H1 (cell line): ENCODE measurements around the gene RPS6KA5. TPM values are rescaled to one million over a fixed set of nuclear protein-coding genes. Genes with fewer than 3 reads are reported as not detected.

ENCODE experiments used
- CTCF ChIA-PET: fragments of 300-600 bp; sonication (Branson Sonifier 250); formaldehyde crosslinking; loops from one replicate; lab custom pipeline; 2021; ENCODE audit not compliant: partially characterized antibody; lab: Charles Lee
- POLR2A ChIA-PET: fragments of 300-600 bp; sonication (Branson Sonifier 250); formaldehyde crosslinking; loops from one replicate; lab custom pipeline; 2021; ENCODE audit warnings: inconsistent platforms; ENCODE audit not compliant: partially characterized antibody; lab: Charles Lee
- DNase-seq, 2 experiments: peaks; one replicate each; pipeline versions ENCODE4 v3.0.0 to v3.0.0-alpha.2; 2010 to 2022; ENCODE audit warnings: low spot score in 2 of 2, low read depth in 1 of 2, mixed read lengths in 1 of 2
- FAIRE-seq: peaks from 2 replicates; lab custom pipeline; 2011; peaks lifted over from hg19 to GRCh38; lab: Jason Lieb, UNC
- H2AFZ ChIP-seq: 2 replicates; pipeline ENCODE4 v1.8.1; 2012; ENCODE audit warnings: low read length, inconsistent platforms
- H2AK5ac ChIP-seq: 2 replicates; pipeline ENCODE4 v1.6.1; 2013; ENCODE audit warnings: low read depth, low read length
- H2BK120ac ChIP-seq: replicated peaks from 2 replicates; pipeline ENCODE3; 2013; ENCODE audit warnings: low read depth, low read length, inconsistent platforms
- H2BK12ac ChIP-seq: 2 replicates; pipeline ENCODE4 v1.6.1; 2013; ENCODE audit warnings: low read depth, low read length
- H2BK15ac ChIP-seq: 2 replicates; pipeline ENCODE4 v1.6.1; 2013; ENCODE audit warnings: low read length
- H2BK20ac ChIP-seq: 2 replicates; pipeline ENCODE4 v1.6.1; 2013; ENCODE audit warnings: low read length
- H2BK5ac ChIP-seq: 2 replicates; pipeline ENCODE4 v1.6.1; 2013; ENCODE audit warnings: low read depth, low read length
- H3K14ac ChIP-seq: 2 replicates; pipeline ENCODE4 v1.6.1; 2013; ENCODE audit warnings: inconsistent platforms; ENCODE audit not compliant: insufficient read length
- H3K18ac ChIP-seq: 2 replicates; pipeline ENCODE4 v1.6.1; 2013; ENCODE audit warnings: low read length; ENCODE audit errors: extremely low read depth
- H3K23ac ChIP-seq: 2 replicates; pipeline ENCODE4 v1.6.1; 2013; ENCODE audit warnings: inconsistent platforms; ENCODE audit not compliant: insufficient read length
- H3K23me2 ChIP-seq: 2 replicates; pipeline ENCODE4 v1.6.1; 2013; ENCODE audit warnings: low read depth, low read length
- H3K27ac ChIP-seq: 2 replicates; pipeline ENCODE4 v1.6.1; 2011; ENCODE audit warnings: low read depth, low read length, inconsistent platforms
- H3K27me3 ChIP-seq, 4 experiments: replicated peaks in 1 of 4; 1 replicate in 1 of 4; 2 replicates in 3 of 4; pipeline versions ENCODE4 v1.6.1 to v1.8.1; 2011 to 2013; ENCODE audit warnings: low read length in 3 of 4, mild to moderate bottlenecking in 3 of 4, inconsistent platforms in 2 of 4, mixed read lengths in 2 of 4, moderate library complexity in 1 of 4; ENCODE audit not compliant: control insufficient read depth in 3 of 4, insufficient read depth in 3 of 4; ENCODE audit errors: extremely low read depth in 1 of 4
- H3K36me3 ChIP-seq, 4 experiments: 2 replicates each; pipeline versions ENCODE4 v1.6.1 to v1.8.1; 2011 to 2013; ENCODE audit warnings: mild to moderate bottlenecking in 4 of 4, low read length in 3 of 4, moderate library complexity in 2 of 4, control low read depth in 1 of 4, inconsistent platforms in 1 of 4; ENCODE audit not compliant: insufficient read depth in 4 of 4, control insufficient read depth in 2 of 4
- H3K4ac ChIP-seq: replicated peaks from 2 replicates; pipeline ENCODE3; 2013; ENCODE audit warnings: low read length, low read depth, mixed read lengths, inconsistent platforms; ENCODE audit not compliant: insufficient read length
- H3K4me1 ChIP-seq, 4 experiments: replicated peaks in 1 of 4; 1 replicate in 1 of 4; 2 replicates in 3 of 4; pipeline versions ENCODE4 v1.6.1 to v1.8.1; 2011 to 2013; ENCODE audit warnings: low read length in 3 of 4, inconsistent platforms in 2 of 4, mixed read lengths in 1 of 4; ENCODE audit not compliant: insufficient read depth in 4 of 4, control insufficient read depth in 3 of 4
- H3K4me2 ChIP-seq, 2 experiments: 2 replicates each; pipeline versions ENCODE4 v1.6.1 to v1.8.1; 2011 to 2013; ENCODE audit warnings: low read depth in 2 of 2, low read length in 2 of 2, control low read depth in 1 of 2, inconsistent platforms in 1 of 2, mild to moderate bottlenecking in 1 of 2; ENCODE audit not compliant: insufficient read depth in 1 of 2
- H3K4me3 ChIP-seq, 4 experiments: fragments of 200-600, 300-600 bp in 1 of 4; sonication (generic), shearing (Covaris generic), sonication (Bioruptor Twin) in 1 of 4; 2 replicates each; pipeline versions ENCODE4 v1.5.1 to v1.8.1; 2011 to 2016; ENCODE audit warnings: low read length in 4 of 4, low read depth in 3 of 4, control low read depth in 2 of 4, inconsistent platforms in 2 of 4, mild to moderate bottlenecking in 2 of 4, mixed read lengths in 1 of 4, moderate library complexity in 1 of 4; ENCODE audit not compliant: insufficient read depth in 2 of 4; ENCODE audit errors: extremely low read depth in 1 of 4
- H3K56ac ChIP-seq: replicated peaks from 2 replicates; pipeline ENCODE3; 2013; ENCODE audit warnings: low read depth, mild to moderate bottlenecking, mixed read lengths, low read length, inconsistent platforms; ENCODE audit not compliant: insufficient read length
- H3K79me1 ChIP-seq: 2 replicates; pipeline ENCODE4 v1.6.1; 2013; ENCODE audit warnings: low read depth, low read length, control low read depth
- H3K79me2 ChIP-seq, 2 experiments: 2 replicates each; pipeline versions ENCODE4 v1.6.1 to v1.8.1; 2012 to 2013; ENCODE audit warnings: low read length in 2 of 2, mild to moderate bottlenecking in 2 of 2, inconsistent platforms in 1 of 2; ENCODE audit not compliant: insufficient read depth in 2 of 2, control insufficient read depth in 1 of 2
- H3K9ac ChIP-seq, 4 experiments: replicated peaks in 1 of 4; 1 replicate in 1 of 4; 2 replicates in 3 of 4; pipeline versions ENCODE4 v1.6.1 to v1.8.1; 2011 to 2013; ENCODE audit warnings: low read depth in 3 of 4, low read length in 3 of 4, control low read depth in 2 of 4, mild to moderate bottlenecking in 2 of 4, moderate library complexity in 2 of 4, inconsistent platforms in 1 of 4; ENCODE audit errors: extremely low read depth in 1 of 4
- H3K9me3 ChIP-seq, 2 experiments: 2 replicates each; pipeline versions ENCODE4 v1.6.1 to v1.8.1; 2012 to 2013; ENCODE audit warnings: mild to moderate bottlenecking in 2 of 2, moderate library complexity in 2 of 2, control low read depth in 1 of 2, inconsistent platforms in 1 of 2, low read depth in 1 of 2, low read length in 1 of 2, mixed read lengths in 1 of 2; ENCODE audit not compliant: insufficient read depth in 2 of 2
- H4K20me1 ChIP-seq, 2 experiments: replicated peaks in 1 of 2; 2 replicates each; pipeline versions ENCODE3 to v1.8.1; 2011 to 2013; ENCODE audit warnings: inconsistent platforms in 2 of 2, low read length in 2 of 2, mild to moderate bottlenecking in 1 of 2; ENCODE audit not compliant: insufficient read depth in 2 of 2, control insufficient read depth in 1 of 2
- H4K5ac ChIP-seq: 2 replicates; pipeline ENCODE4 v1.6.1; 2013; ENCODE audit warnings: low read length, low read depth, mixed read lengths, inconsistent platforms; ENCODE audit not compliant: insufficient read length
- H4K8ac ChIP-seq: 2 replicates; pipeline ENCODE4 v1.8.0; 2013; ENCODE audit warnings: mild to moderate bottlenecking, moderate library complexity, low read length, inconsistent platforms; ENCODE audit not compliant: insufficient read depth; ENCODE audit errors: extremely low read depth
- H4K91ac ChIP-seq: replicated peaks from 2 replicates; pipeline ENCODE3; 2013; ENCODE audit warnings: low read length, mixed read lengths, inconsistent platforms; ENCODE audit not compliant: insufficient read length
- PHF8 ChIP-seq: fragments of 200-600 bp; sonication (generic); conservative IDR thresholded peaks from 2 replicates; pipeline ENCODE4 v1.7.1; 2012; ENCODE audit warnings: low read depth, mild to moderate bottlenecking, inconsistent platforms, low read length, moderate library complexity
- RAD21 ChIP-seq, 2 experiments: IDR thresholded peaks in 1 of 2; conservative IDR thresholded peaks in 1 of 2; 2 replicates each; pipeline ENCODE4 v1.6.1; 2011; ENCODE audit warnings: low read depth in 2 of 2, low read length in 2 of 2, improper control_type of control experiment in 1 of 2, inconsistent platforms in 1 of 2, mild to moderate bottlenecking in 1 of 2, moderate library complexity in 1 of 2
- RBBP5 ChIP-seq: IDR thresholded peaks from 2 replicates; pipeline ENCODE4 v1.7.1; 2012; ENCODE audit warnings: low read depth, mild to moderate bottlenecking, inconsistent platforms, low read length, moderate library complexity, borderline replicate concordance
- TEAD4 ChIP-seq: IDR thresholded peaks from 2 replicates; pipeline ENCODE4 v1.6.1; 2012; ENCODE audit warnings: low read depth, low read length, inconsistent platforms, mixed read lengths
- WGBS, 2 experiments: shearing (Covaris generic) in 1 of 2; methylation state at CpG; one replicate each; pipeline versions ENCODE4 v1.1.6 to v1.1.7; 2013 to 2015; ENCODE audit warnings: low lambda C conversion rate in 2 of 2, mixed read lengths in 2 of 2, inconsistent platforms in 1 of 2, low coverage in 1 of 2, missing lambda C conversion rate in 1 of 2; ENCODE audit not compliant: insufficient replicate concordance in 2 of 2, insufficient coverage in 1 of 2, insufficient read length in 1 of 2; ENCODE audit errors: extremely low coverage in 1 of 2, missing lambda C conversion rate in 1 of 2; 5-methylcytosine and 5-hydroxymethylcytosine counted together
- polyA plus RNA-seq, 7 experiments: library from polyadenylated mRNA; depleted of rRNA in 3 of 7; stranded (reverse) in 5 of 7; unstranded in 2 of 7; fragments of >200 nt in 5 of 7; fragments of 200-250 nt in 2 of 7; gene quantifications; 1 replicate in 5 of 7; 2 replicates in 1 of 7; 4 replicates in 1 of 7; pipeline versions ENCODE4 v1.2.1 to v1.2.3, GENCODE V29; 2011 to 2013; ENCODE audit warnings: missing spikeins in 2 of 7, mixed read lengths in 2 of 7
- total RNA-seq: library from RNA; stranded (reverse); fragmentation: NEBNext Ultra II Directional; extraction: Animal tissue kit (Norgen Biotek cat#: 25700); gene quantifications from 2 replicates; pipeline ENCODE4 v1.2.1, GENCODE V29; 2021

The RPS6KA5 gene
- total and polyA plus RNA-seq, 2 of the 8 experiments (the other 6 are each of a cell fraction or from before 2014, with no cell fraction given) = 0.85 to 3.1 TPM

- Histone ChIP-seq H2AK5ac (no peak overlapping the region), H2BK15ac (no peak overlapping the region), H3K4me3 (no peak overlapping the region), H3K18ac (no peak overlapping the region), H4K20me1 (no peaks in the 10 kb centered on the region), H3K36me3 (no peaks in the 10 kb centered on the region), H3K9me3 (no peaks in the 10 kb centered on the region), H3K23me2 (no peaks in the 10 kb centered on the region), H3K23ac (no peak overlapping the region), H4K5ac (no peak overlapping the region), H2BK12ac (no peak overlapping the region), H3K79me2 (no peaks in the 10 kb centered on the region), H3K9ac (no peak overlapping the region), H2BK5ac (no peak overlapping the region), H3K56ac (no peak overlapping the region), H3K4ac (no peak overlapping the region), H3K27me3 (no peaks in the 10 kb centered on the region), H3K14ac (no peak overlapping the region), H4K91ac (no peak overlapping the region), H2BK120ac (no peak overlapping the region), H3K4me2 (no peak overlapping the region), H2BK20ac (no peak overlapping the region), H3K27ac (no peak overlapping the region), H2AFZ (no peak overlapping the region), H3K4me1 (peaks cover 0 to 3% (median 0%) of the 10 kb centered on the region in 4 experiments; a peak in 2 of 7 replicates), H3K79me1 (no peaks in the 10 kb centered on the region), H4K8ac (no peak overlapping the region)
- 97% methylated on average over 2 of the region's 2 CpGs; no CpG with 5 or more reads in 1 of the 2 experiments for WGBS, 2 experiments
- FAIRE-seq = no peak
- no peak for DNase-seq
- CTCF ChIA-PET = interaction anchor here (2.1 kb wide), 1 partner anchor 17 kb away, joined by 4 read pairs; no protein-coding TSS in a partner anchor
- TF ChIP-seq PHF8 (no peak), RAD21 (IDR thresholded peaks at IDR 0.05 in 1 of 2, conservative IDR thresholded peaks at IDR 0.05 in 1 of 2; ENCODE audit: low read depth in 2 of 2, low read length in 2 of 2) (no peak), TEAD4 (no peak), RBBP5 (no peak)
- POLR2A ChIA-PET = no interaction called here
Observed at GRCh38 chr14:90864741-90865140, 195.7 kb downstream of the RPS6KA5 start.
